ENCODE results near the gene ZCCHC17.

- TF ChIP-seq, protein P1, sequence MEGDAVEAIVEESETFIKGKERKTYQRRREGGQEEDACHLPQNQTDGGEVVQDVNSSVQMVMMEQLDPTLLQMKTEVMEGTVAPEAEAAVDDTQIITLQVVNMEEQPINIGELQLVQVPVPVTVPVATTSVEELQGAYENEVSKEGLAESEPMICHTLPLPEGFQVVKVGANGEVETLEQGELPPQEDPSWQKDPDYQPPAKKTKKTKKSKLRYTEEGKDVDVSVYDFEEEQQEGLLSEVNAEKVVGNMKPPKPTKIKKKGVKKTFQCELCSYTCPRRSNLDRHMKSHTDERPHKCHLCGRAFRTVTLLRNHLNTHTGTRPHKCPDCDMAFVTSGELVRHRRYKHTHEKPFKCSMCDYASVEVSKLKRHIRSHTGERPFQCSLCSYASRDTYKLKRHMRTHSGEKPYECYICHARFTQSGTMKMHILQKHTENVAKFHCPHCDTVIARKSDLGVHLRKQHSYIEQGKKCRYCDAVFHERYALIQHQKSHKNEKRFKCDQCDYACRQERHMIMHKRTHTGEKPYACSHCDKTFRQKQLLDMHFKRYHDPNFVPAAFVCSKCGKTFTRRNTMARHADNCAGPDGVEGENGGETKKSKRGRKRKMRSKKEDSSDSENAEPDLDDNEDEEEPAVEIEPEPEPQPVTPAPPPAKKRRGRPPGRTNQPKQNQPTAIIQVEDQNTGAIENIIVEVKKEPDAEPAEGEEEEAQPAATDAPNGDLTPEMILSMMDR (conservative IDR thresholded peaks at IDR 0.05) = no peak
- no peak for TF ChIP-seq EZH2 (IDR thresholded peaks at IDR 0.05; ENCODE audit: low read depth)
These were observed 90.8 kb downstream of the ZCCHC17 start for GRCh38 chr1:31387612-31388011.

Measured in PC-9 (cell line).